H1 (cell line): ENCODE results near the gene SYNE4. TPM values are rescaled to one million over a fixed set of nuclear protein-coding genes. Genes with fewer than 3 reads are reported as not detected.
"Not testable (repeated sequence)": the region's sequence is repeated elsewhere in the genome, so short reads cannot be mapped to it uniquely, and the experiment has no call there.

ENCODE experiments used
- CTCF ChIA-PET: fragments of 300-600 bp; sonication (Branson Sonifier 250); formaldehyde crosslinking; loops from one replicate; lab custom pipeline; 2021; ENCODE audit not compliant: partially characterized antibody; lab: Charles Lee
- POLR2A ChIA-PET: fragments of 300-600 bp; sonication (Branson Sonifier 250); formaldehyde crosslinking; loops from one replicate; lab custom pipeline; 2021; ENCODE audit warnings: inconsistent platforms; ENCODE audit not compliant: partially characterized antibody; lab: Charles Lee
- DNase-seq, 2 experiments: peaks; one replicate each; pipeline versions ENCODE4 v3.0.0 to v3.0.0-alpha.2; 2010 to 2022; ENCODE audit warnings: low spot score in 2 of 2, low read depth in 1 of 2, mixed read lengths in 1 of 2
- FAIRE-seq: peaks from 2 replicates; lab custom pipeline; 2011; peaks lifted over from hg19 to GRCh38; lab: Jason Lieb, UNC
- H2AFZ ChIP-seq: 2 replicates; pipeline ENCODE4 v1.8.1; 2012; ENCODE audit warnings: low read length, inconsistent platforms
- H2AK5ac ChIP-seq: 2 replicates; pipeline ENCODE4 v1.6.1; 2013; ENCODE audit warnings: low read depth, low read length
- H2BK120ac ChIP-seq: replicated peaks from 2 replicates; pipeline ENCODE3; 2013; ENCODE audit warnings: low read depth, low read length, inconsistent platforms
- H2BK12ac ChIP-seq: 2 replicates; pipeline ENCODE4 v1.6.1; 2013; ENCODE audit warnings: low read depth, low read length
- H2BK15ac ChIP-seq: 2 replicates; pipeline ENCODE4 v1.6.1; 2013; ENCODE audit warnings: low read length
- H2BK20ac ChIP-seq: 2 replicates; pipeline ENCODE4 v1.6.1; 2013; ENCODE audit warnings: low read length
- H2BK5ac ChIP-seq: 2 replicates; pipeline ENCODE4 v1.6.1; 2013; ENCODE audit warnings: low read depth, low read length
- H3K14ac ChIP-seq: 2 replicates; pipeline ENCODE4 v1.6.1; 2013; ENCODE audit warnings: inconsistent platforms; ENCODE audit not compliant: insufficient read length
- H3K18ac ChIP-seq: 2 replicates; pipeline ENCODE4 v1.6.1; 2013; ENCODE audit warnings: low read length; ENCODE audit errors: extremely low read depth
- H3K23ac ChIP-seq: 2 replicates; pipeline ENCODE4 v1.6.1; 2013; ENCODE audit warnings: inconsistent platforms; ENCODE audit not compliant: insufficient read length
- H3K23me2 ChIP-seq: 2 replicates; pipeline ENCODE4 v1.6.1; 2013; ENCODE audit warnings: low read depth, low read length
- H3K27ac ChIP-seq: 2 replicates; pipeline ENCODE4 v1.6.1; 2011; ENCODE audit warnings: low read depth, low read length, inconsistent platforms
- H3K27me3 ChIP-seq, 4 experiments: replicated peaks in 1 of 4; 1 replicate in 1 of 4; 2 replicates in 3 of 4; pipeline versions ENCODE4 v1.6.1 to v1.8.1; 2011 to 2013; ENCODE audit warnings: low read length in 3 of 4, mild to moderate bottlenecking in 3 of 4, inconsistent platforms in 2 of 4, mixed read lengths in 2 of 4, moderate library complexity in 1 of 4; ENCODE audit not compliant: control insufficient read depth in 3 of 4, insufficient read depth in 3 of 4; ENCODE audit errors: extremely low read depth in 1 of 4
- H3K36me3 ChIP-seq, 4 experiments: 2 replicates each; pipeline versions ENCODE4 v1.6.1 to v1.8.1; 2011 to 2013; ENCODE audit warnings: mild to moderate bottlenecking in 4 of 4, low read length in 3 of 4, moderate library complexity in 2 of 4, control low read depth in 1 of 4, inconsistent platforms in 1 of 4; ENCODE audit not compliant: insufficient read depth in 4 of 4, control insufficient read depth in 2 of 4
- H3K4ac ChIP-seq: replicated peaks from 2 replicates; pipeline ENCODE3; 2013; ENCODE audit warnings: low read length, low read depth, mixed read lengths, inconsistent platforms; ENCODE audit not compliant: insufficient read length
- H3K4me1 ChIP-seq, 4 experiments: replicated peaks in 1 of 4; 1 replicate in 1 of 4; 2 replicates in 3 of 4; pipeline versions ENCODE4 v1.6.1 to v1.8.1; 2011 to 2013; ENCODE audit warnings: low read length in 3 of 4, inconsistent platforms in 2 of 4, mixed read lengths in 1 of 4; ENCODE audit not compliant: insufficient read depth in 4 of 4, control insufficient read depth in 3 of 4
- H3K4me2 ChIP-seq, 2 experiments: 2 replicates each; pipeline versions ENCODE4 v1.6.1 to v1.8.1; 2011 to 2013; ENCODE audit warnings: low read depth in 2 of 2, low read length in 2 of 2, control low read depth in 1 of 2, inconsistent platforms in 1 of 2, mild to moderate bottlenecking in 1 of 2; ENCODE audit not compliant: insufficient read depth in 1 of 2
- H3K4me3 ChIP-seq, 4 experiments: fragments of 200-600, 300-600 bp in 1 of 4; sonication (generic), shearing (Covaris generic), sonication (Bioruptor Twin) in 1 of 4; 2 replicates each; pipeline versions ENCODE4 v1.5.1 to v1.8.1; 2011 to 2016; ENCODE audit warnings: low read length in 4 of 4, low read depth in 3 of 4, control low read depth in 2 of 4, inconsistent platforms in 2 of 4, mild to moderate bottlenecking in 2 of 4, mixed read lengths in 1 of 4, moderate library complexity in 1 of 4; ENCODE audit not compliant: insufficient read depth in 2 of 4; ENCODE audit errors: extremely low read depth in 1 of 4
- H3K56ac ChIP-seq: replicated peaks from 2 replicates; pipeline ENCODE3; 2013; ENCODE audit warnings: low read depth, mild to moderate bottlenecking, mixed read lengths, low read length, inconsistent platforms; ENCODE audit not compliant: insufficient read length
- H3K79me1 ChIP-seq: 2 replicates; pipeline ENCODE4 v1.6.1; 2013; ENCODE audit warnings: low read depth, low read length, control low read depth
- H3K79me2 ChIP-seq, 2 experiments: 2 replicates each; pipeline versions ENCODE4 v1.6.1 to v1.8.1; 2012 to 2013; ENCODE audit warnings: low read length in 2 of 2, mild to moderate bottlenecking in 2 of 2, inconsistent platforms in 1 of 2; ENCODE audit not compliant: insufficient read depth in 2 of 2, control insufficient read depth in 1 of 2
- H3K9ac ChIP-seq, 4 experiments: replicated peaks in 1 of 4; 1 replicate in 1 of 4; 2 replicates in 3 of 4; pipeline versions ENCODE4 v1.6.1 to v1.8.1; 2011 to 2013; ENCODE audit warnings: low read depth in 3 of 4, low read length in 3 of 4, control low read depth in 2 of 4, mild to moderate bottlenecking in 2 of 4, moderate library complexity in 2 of 4, inconsistent platforms in 1 of 4; ENCODE audit errors: extremely low read depth in 1 of 4
- H3K9me3 ChIP-seq, 2 experiments: 2 replicates each; pipeline versions ENCODE4 v1.6.1 to v1.8.1; 2012 to 2013; ENCODE audit warnings: mild to moderate bottlenecking in 2 of 2, moderate library complexity in 2 of 2, control low read depth in 1 of 2, inconsistent platforms in 1 of 2, low read depth in 1 of 2, low read length in 1 of 2, mixed read lengths in 1 of 2; ENCODE audit not compliant: insufficient read depth in 2 of 2
- H4K20me1 ChIP-seq, 2 experiments: replicated peaks in 1 of 2; 2 replicates each; pipeline versions ENCODE3 to v1.8.1; 2011 to 2013; ENCODE audit warnings: inconsistent platforms in 2 of 2, low read length in 2 of 2, mild to moderate bottlenecking in 1 of 2; ENCODE audit not compliant: insufficient read depth in 2 of 2, control insufficient read depth in 1 of 2
- H4K5ac ChIP-seq: 2 replicates; pipeline ENCODE4 v1.6.1; 2013; ENCODE audit warnings: low read length, low read depth, mixed read lengths, inconsistent platforms; ENCODE audit not compliant: insufficient read length
- H4K8ac ChIP-seq: 2 replicates; pipeline ENCODE4 v1.8.0; 2013; ENCODE audit warnings: mild to moderate bottlenecking, moderate library complexity, low read length, inconsistent platforms; ENCODE audit not compliant: insufficient read depth; ENCODE audit errors: extremely low read depth
- H4K91ac ChIP-seq: replicated peaks from 2 replicates; pipeline ENCODE3; 2013; ENCODE audit warnings: low read length, mixed read lengths, inconsistent platforms; ENCODE audit not compliant: insufficient read length
- WGBS, 2 experiments: shearing (Covaris generic) in 1 of 2; methylation state at CpG; one replicate each; pipeline versions ENCODE4 v1.1.6 to v1.1.7; 2013 to 2015; ENCODE audit warnings: low lambda C conversion rate in 2 of 2, mixed read lengths in 2 of 2, inconsistent platforms in 1 of 2, low coverage in 1 of 2, missing lambda C conversion rate in 1 of 2; ENCODE audit not compliant: insufficient replicate concordance in 2 of 2, insufficient coverage in 1 of 2, insufficient read length in 1 of 2; ENCODE audit errors: extremely low coverage in 1 of 2, missing lambda C conversion rate in 1 of 2; 5-methylcytosine and 5-hydroxymethylcytosine counted together
- polyA plus RNA-seq, 7 experiments: library from polyadenylated mRNA; depleted of rRNA in 3 of 7; stranded (reverse) in 5 of 7; unstranded in 2 of 7; fragments of >200 nt in 5 of 7; fragments of 200-250 nt in 2 of 7; gene quantifications; 1 replicate in 5 of 7; 2 replicates in 1 of 7; 4 replicates in 1 of 7; pipeline versions ENCODE4 v1.2.1 to v1.2.3, GENCODE V29; 2011 to 2013; ENCODE audit warnings: missing spikeins in 2 of 7, mixed read lengths in 2 of 7
- total RNA-seq: library from RNA; stranded (reverse); fragmentation: NEBNext Ultra II Directional; extraction: Animal tissue kit (Norgen Biotek cat#: 25700); gene quantifications from 2 replicates; pipeline ENCODE4 v1.2.1, GENCODE V29; 2021

The SYNE4 gene
- total and polyA plus RNA-seq, 2 of the 8 experiments (the other 6 are each of a cell fraction or from before 2014, with no cell fraction given) = 20.8 to 22.6 TPM

GRCh38 chr19:35957411-35957810, 51.2 kb downstream of the SYNE4 start:
- not testable (repeated sequence) for H3K4me2 ChIP-seq, H3K23me2 ChIP-seq, H3K14ac ChIP-seq, H2AFZ ChIP-seq, H3K4ac ChIP-seq, H2BK15ac ChIP-seq, H2BK20ac ChIP-seq, H3K23ac ChIP-seq, H3K18ac ChIP-seq, H4K8ac ChIP-seq, H3K4me1 ChIP-seq, H3K79me1 ChIP-seq, H4K91ac ChIP-seq, H4K5ac ChIP-seq, H3K27ac ChIP-seq, DNase-seq, H2BK12ac ChIP-seq, H3K36me3 ChIP-seq, FAIRE-seq, H3K79me2 ChIP-seq, H3K56ac ChIP-seq, H4K20me1 ChIP-seq, H3K9me3 ChIP-seq, H2BK5ac ChIP-seq, H2AK5ac ChIP-seq, H3K4me3 ChIP-seq, H2BK120ac ChIP-seq, H3K9ac ChIP-seq
- ChIA-PET CTCF (interaction anchor here (1.0 to 4.1 kb wide), 5 partner anchors 8 to 84 kb away, joined by 3 to 11 read pairs (median 7); partner anchors contain the start of gene SDHAF1), POLR2A (interaction anchor here (0.9 kb wide), 1 partner anchor 13 kb away, joined by 3 read pairs; no protein-coding TSS in a partner anchor)
- WGBS, 2 experiments = 77% methylated on average over 8 of the region's 8 CpGs; no CpG with 5 or more reads in 1 of the 2 experiments
- peaks cover 13 to 31% (median 29%) of the 10 kb centered on the region in 4 experiments for H3K27me3 ChIP-seq
